GM21737 (cell line): Measurements from ENCODE around the gene AXL.

ENCODE experiments used
- ATAC-seq: cut with Tn5 transposase; IDR thresholded peaks from one replicate; pipeline ENCODE4 v1.9.1; 2021; ENCODE audit warnings: mild to moderate bottlenecking, moderate library complexity; ENCODE audit not compliant: unreplicated experiment

The AXL gene

GRCh38 chr19:41233748-41234240 lies 14.8 kb downstream of the AXL start:
- ATAC-seq: no peak

- ATAC-seq: no peak
Measured at GRCh38 chr19:41234512-41235168, 15.6 kb downstream of the AXL start.

- ATAC-seq: no peak
Measured at GRCh38 chr19:41235480-41235879, 16.5 kb downstream of the AXL start.

GRCh38 chr19:41238244-41238643 lies 19.2 kb downstream of the AXL start:
- ATAC-seq: no peak

GRCh38 chr19:41239363-41239762 lies 20.3 kb downstream of the AXL start:
- no peak for ATAC-seq

DNA sequence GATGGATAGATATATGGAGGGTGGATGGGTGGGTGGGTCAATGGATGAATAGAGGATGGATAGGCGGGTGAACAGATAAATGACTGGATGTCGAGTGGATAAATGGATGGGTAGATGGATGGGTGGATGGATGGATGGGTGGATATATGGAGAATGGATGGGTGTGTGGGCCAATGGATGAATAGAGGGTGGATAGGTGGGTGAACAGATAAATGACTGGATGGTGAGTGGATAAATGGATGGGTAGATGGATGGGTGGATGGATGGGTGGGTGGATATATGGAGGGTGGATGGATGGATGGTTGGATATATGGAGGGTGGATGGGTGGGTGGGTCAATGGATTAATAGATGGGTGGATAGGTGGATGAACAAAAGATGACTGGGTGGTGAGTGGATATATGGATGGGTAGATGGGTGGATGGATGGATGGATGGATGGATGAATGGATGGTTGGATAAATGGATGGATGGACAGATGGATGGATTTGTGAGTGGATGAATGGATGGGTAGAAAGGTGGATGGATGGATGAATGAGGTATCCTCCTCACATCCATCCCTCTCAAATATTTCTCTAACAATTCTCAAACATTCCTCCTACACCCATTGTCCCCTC lies 21.0 kb downstream of the AXL start:
- ATAC-seq: no peak

- no peak for ATAC-seq
Measured at GRCh38 chr19:41241859-41242258, 22.8 kb downstream of the AXL start.

DNA sequence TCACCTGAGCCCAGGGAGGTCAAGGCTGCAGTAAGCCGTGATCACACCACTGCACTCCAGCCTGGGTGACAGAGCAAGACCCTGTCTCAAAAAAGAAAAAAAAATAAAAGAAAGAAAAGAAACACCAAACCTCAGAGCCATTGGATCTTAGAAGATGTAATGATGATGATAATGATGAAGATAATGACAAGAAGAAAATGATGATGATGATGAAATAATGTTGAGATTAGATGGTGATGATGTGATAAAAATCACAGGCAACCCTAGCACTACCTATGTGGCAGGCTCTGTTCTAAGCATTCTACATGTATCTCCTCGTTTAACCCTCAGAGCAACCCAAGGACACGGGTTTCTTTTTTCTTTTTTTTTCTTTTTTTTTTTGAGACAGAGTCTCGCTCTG lies 25.1 kb downstream of the AXL start:
- ATAC-seq: no peak

DNA sequence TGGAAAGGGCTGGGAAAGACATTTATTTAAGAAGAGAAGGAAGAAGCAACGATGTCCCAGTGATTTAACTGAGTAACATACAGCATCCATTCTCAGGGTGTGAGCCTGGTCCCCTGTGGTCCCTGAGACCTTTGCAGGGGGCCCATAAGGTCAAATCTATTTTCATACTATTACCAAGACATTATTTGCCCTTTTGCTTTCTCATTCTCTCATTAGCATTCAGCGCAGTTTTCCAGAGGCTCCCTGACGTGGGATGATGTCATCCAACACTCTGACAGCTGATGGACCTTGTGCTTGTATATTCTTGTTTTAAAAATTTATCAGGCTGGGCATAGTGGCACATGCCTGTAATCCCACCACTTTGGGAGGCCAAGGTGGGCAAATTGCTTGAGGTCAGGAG lies 26.8 kb downstream of the AXL start:
- no peak for ATAC-seq

DNA sequence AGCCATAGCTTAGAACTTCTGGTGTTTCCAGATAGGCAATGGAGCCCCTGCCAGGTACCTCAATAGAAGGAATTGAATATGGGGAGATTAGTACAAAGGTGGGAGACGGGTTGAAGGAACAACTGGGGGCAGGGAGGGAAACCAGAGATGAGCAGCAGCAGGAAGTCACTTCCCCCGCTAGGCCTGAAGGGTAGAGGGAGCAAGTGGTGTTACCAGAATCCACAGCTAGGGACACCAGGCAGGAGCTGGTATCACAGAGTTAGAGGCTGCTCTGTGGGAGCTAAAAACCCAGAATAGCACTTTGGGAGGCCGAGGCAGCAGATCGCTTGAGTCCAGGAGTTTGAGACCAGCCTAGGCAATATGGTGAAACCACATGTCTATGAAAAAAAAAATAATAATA lies 29.9 kb downstream of the AXL start:
- ATAC-seq: no peak

- no peak for ATAC-seq
Measured at GRCh38 chr19:41249707-41250423, 30.8 kb downstream of the AXL start.

GRCh38 chr19:41253660-41254059 lies 34.6 kb downstream of the AXL start:
- no peak for ATAC-seq

GRCh38 chr19:41255171-41255570 lies 36.1 kb downstream of the AXL start:
- ATAC-seq: no peak

DNA sequence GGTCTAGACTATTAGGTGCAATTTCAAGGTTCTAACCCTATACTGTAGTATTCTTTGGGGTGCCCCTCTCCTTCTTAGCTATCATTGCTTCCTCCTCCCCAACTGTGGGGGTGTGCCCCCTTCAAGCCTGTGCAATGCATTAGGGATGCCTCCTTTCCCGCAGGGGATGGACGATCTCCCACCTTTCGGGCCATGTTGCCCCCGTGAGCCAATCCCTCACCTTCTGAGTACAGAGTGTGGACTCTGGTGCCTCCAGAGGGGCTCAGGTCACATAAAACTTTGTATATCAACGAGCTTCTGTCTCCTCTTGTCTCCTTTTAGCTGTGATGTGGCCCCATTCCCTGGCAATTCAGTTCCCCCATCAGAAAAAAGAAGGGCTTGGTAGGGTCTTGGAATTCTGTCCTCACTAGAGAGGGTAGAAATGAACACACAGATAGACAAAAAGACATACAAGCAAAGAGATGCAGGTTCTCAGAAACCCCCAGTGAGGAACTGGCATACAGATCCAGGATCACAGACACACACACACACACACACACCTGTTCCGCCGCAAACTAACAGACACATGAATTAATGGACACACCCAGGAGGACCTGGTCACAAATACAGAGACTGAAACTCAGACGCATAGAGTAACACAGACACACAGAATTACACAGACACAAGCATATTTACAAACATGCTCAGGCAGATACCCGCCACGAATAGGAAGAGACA lies 42.6 kb downstream of the AXL start:
- no peak for ATAC-seq

GRCh38 chr19:41263042-41263849 lies 44.2 kb downstream of the AXL start:
- ATAC-seq: peak; percentile 8

GRCh38 chr19:41263850-41264580 lies 45.0 kb downstream of the AXL start, which contains the start of gene HNRNPUL1:
Gene HNRNPUL1, plus strand, starts transcription at chr19:41264372. Its CDS starts 132 bp downstream, at chr19:41264504.
- peak; percentile 63 for ATAC-seq

DNA sequence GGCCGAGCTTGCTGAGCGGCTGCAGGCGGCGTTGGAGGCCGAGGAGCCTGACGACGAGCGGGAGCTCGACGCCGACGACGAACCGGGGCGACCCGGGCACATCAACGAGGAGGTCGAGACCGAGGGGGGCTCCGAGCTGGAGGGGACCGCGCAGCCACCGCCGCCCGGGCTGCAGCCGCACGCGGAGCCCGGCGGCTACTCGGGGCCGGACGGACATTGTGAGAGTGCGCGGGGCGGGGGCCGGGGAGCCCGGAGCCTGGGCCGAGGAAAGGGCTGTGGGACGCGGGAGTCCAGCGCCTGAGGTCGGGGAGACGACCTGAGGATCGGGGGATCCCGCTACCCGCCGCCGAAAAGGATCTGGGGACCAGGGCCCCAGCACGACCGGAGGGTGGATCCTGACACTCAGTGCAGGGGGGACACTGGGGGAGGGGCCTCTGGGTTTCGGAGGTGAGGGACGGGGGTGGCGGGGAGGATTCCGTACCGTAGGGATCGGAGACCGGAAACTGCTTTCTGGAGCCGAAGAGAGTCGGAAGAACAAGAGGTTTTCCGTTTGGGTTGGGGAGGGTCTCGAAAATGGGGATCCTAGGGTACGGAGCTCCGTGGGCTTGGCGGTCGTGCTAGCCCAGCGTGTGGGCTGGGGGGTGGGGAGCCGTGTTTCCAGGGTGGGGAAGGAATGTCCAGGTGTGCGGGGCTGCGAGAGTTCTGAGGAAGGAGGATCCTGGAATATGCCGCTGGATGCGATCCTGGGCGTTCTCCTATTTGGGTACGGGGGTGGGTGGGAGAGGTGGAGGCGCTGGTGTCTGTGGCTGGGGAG lies 45.8 kb downstream of the AXL start:
- ATAC-seq: no peak

GRCh38 chr19:41265395-41266153 lies 46.6 kb downstream of the AXL start:
- ATAC-seq: no peak
